Measurements from ENCODE around the gene REEP6.

The REEP6 gene

GRCh38 chr19:1503925-1504773 is 13.2 kb downstream of the REEP6 start:
- no peak for TF ChIP-seq CTCF (IDR thresholded peaks at IDR 0.05)

GRCh38 chr19:1505012-1505411 is 14.0 kb downstream of the REEP6 start:
- TF ChIP-seq CTCF (IDR thresholded peaks at IDR 0.05) = no peak

GRCh38 chr19:1505991-1506881 is 15.3 kb downstream of the REEP6 start:
- TF ChIP-seq CTCF (IDR thresholded peaks at IDR 0.05) = no peak

GRCh38 chr19:1507192-1507660 is 16.2 kb downstream of the REEP6 start:
- no peak for TF ChIP-seq CTCF (IDR thresholded peaks at IDR 0.05)

DNA sequence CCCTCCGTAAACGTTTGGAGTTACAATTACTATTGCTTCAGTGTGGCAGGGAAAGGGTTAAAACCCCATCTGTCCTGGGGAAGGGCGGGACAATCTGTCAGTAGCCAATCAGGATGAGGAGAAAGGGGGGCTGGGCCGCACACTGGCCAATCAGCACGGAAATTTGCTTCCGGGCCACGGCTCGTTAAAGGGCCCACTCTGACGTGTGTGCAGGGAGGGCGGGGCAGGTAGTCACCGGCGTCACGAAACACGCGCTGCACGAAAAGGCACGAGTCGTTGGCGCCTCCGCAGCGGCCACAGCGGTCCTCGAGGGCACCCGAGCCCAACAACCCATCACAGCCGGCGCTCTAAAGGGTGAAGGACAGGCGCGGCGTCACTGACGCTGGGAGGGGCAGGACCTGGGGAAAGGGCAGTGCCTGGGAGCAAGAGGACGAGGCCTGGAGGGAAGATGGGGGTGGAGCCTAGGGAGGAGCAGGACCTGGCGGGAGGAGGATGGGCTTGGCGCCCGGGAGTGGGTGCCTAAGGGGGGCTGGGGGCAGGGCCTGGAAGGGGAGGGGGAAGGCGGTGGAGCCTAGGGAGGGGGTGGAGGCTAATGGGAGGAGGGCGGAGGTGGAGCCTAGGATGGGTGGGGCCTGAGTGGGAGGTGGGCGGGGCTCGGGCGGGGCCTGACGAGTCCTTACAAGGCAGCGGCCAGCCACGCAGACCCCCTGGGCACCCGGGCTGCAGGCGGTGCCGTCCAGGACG is 17.0 kb downstream of the REEP6 start:
- TF ChIP-seq CTCF (IDR thresholded peaks at IDR 0.05) = no peak

- no peak for TF ChIP-seq CTCF (IDR thresholded peaks at IDR 0.05)
These were observed 17.5 kb downstream of the REEP6 start for GRCh38 chr19:1508507-1508856.

All from LNCAP (cell line).